HG02571 (cell line): ENCODE results near the gene COX8A.
A peak's percentile ranks its signal among the peaks of the same experiment; 100 is the strongest.
"Not testable (repeated sequence)": the region's sequence is repeated elsewhere in the genome, so short reads cannot be mapped to it uniquely, and the experiment has no call there.

Source experiments
- ATAC-seq: cut with Tn5 transposase; IDR thresholded peaks from one replicate; pipeline ENCODE4 v1.9.1; 2021; ENCODE audit warnings: mild to moderate bottlenecking, moderate library complexity; ENCODE audit not compliant: unreplicated experiment

The COX8A gene, protein sequence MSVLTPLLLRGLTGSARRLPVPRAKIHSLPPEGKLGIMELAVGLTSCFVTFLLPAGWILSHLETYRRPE

GRCh38 chr11:63974259-63975143, at the start of gene COX8A:
Gene COX8A, plus strand, starts transcription at chr11:63974620. Its CDS starts 61 bp downstream, at chr11:63974681.
- peak; percentile 95 for ATAC-seq

DNA sequence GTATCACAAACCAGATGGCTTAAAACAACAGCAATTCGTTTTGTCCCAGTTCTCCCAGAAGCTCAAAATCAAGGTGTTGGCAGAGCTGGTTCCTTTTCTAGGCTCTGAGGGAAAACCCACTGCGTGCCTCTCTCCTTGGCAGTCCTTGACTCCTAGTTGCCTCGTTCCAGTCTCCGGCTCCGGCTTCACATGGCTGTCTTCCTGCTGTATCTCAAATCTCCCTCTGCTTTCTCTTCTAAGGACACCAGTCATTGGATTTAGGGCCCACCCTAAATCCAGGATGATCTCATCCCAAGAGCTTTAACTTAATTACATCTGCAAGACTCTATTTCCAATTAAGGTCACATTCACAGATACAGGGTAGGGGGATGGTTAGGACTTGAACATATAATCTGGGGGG, 44.8 kb upstream of the COX8A start:
- no peak for ATAC-seq

DNA sequence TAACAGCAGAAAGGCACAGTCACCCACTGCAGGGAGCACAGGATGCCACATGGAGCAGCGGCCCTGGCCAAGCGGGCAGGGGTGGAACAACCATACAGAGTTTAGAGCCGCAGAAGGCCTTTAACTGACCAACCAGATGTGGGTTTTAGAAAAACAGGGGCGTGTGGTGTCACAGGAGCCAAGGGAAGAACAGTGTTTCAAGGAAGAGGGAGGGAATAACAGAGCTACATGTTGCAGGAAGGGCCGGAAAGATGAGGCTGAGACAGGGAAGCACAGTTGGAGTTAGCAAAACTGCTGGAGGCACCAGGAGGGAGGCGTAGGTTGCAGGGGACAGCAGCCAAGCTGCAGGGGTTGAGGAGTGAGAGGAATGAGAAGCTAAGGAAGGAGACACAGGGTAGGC, 43.4 kb upstream of the COX8A start:
- no peak for ATAC-seq

DNA sequence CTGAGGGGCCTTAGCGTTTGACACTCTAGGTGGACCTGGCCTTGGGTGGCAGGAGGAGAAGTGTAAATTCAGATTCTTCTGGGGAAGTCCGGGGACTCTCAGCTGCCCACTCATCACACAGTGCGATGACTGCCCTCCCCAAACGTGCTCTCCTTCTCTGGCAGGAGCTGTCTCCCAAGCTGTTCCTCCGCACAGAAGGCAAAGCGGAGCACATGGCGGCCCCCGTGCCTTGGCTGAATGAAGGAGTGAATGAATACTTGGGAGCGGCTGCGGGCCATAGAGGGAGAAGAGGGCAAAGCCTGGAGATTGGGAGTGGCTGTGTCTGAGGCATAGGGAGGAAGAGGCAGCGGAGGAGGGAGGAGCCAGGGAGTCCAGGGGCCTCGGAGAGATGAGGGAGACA, 42.5 kb upstream of the COX8A start:
- ATAC-seq: no peak

DNA sequence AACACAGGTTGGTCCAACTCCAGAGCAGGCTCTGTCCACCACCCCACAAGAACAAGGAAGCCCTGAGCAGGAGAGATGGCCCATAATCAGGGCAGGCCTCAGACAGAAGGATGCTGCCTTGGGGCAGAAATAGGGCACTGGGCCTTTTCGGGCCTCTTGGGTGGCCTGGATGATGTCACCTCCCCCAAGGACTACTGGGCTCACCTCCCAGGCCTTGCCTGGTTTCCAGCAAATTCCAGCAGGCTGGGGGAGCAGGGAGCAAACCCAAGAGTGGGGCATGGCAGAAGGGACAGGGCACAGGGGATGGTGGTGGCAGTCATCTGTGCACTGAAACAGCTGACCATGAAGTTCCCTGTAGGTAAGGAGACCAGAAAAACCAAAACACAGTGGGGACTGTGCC, 41.0 kb upstream of the COX8A start:
- no peak for ATAC-seq

GRCh38 chr11:63937713-63938478, 36.5 kb upstream of the COX8A start:
- no peak for ATAC-seq

GRCh38 chr11:63938479-63939396, 35.7 kb upstream of the COX8A start, which contains the start of gene NAA40:
Gene NAA40, plus strand, starts transcription at chr11:63939002. Its CDS starts 95 bp downstream, at chr11:63939097.
- ATAC-seq: peak; percentile 90

DNA sequence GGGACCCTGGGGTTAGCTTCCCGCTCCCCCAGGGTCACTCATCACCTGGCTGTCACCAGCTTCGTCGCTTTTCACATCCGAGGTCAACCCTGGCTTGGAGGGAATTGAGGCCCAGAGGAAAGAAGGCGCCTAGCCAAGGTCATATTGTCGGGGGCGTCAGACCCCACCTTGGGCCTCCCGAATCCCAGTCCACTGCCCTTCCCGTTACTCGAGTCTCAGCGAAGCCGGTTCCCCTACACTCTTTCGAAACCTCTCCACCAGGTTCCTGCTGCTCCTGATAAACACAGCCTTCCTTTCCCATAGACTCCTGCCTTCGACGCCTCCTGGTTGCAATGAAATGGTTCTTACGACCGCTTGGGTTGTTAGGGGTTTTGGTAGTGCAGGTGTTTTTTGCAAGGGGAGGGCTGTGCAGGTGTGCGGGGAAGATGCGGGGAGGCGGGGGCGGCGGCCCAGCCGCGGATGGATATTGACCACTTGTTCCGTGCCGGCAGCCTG, 35.0 kb upstream of the COX8A start:
- ATAC-seq: no peak

DNA sequence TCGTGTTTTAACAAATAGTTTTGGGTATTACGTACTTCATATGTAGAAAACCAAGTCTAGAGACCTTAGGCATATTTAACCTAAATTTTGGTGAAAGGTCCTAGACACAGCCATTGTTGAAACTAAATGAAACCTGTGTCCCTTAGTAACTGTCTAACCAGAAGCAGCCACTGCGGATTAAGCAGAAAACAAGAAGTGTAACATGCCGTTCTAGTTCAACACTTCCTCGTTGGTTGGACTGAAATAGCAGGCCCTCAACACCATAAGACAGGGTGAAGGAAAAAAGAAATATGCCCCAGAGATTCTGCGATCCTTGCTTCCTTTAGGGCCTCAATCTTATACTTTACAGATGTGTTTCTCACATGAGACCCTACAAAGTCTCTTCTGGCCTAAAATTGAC, 33.6 kb upstream of the COX8A start:
- ATAC-seq: no peak

DNA sequence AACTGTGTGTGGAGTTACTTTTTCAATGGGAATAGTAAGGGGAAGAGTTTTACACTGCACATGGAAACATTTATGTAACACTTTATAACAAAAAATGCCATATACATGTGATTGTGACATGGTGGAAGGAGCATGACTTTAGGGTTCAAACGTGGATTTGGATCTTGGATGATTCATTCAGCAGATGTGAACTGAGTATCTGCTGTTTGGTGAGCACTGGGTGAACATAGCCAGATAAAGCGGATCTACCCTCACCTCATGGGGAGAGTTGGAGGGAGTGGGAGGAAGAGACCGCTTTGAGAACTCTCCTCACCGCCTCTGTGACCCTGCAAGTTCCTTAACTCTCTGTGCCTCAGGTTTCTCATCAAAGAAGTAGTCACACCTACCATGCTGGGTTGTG, 32.5 kb upstream of the COX8A start:
- ATAC-seq: no peak

GRCh38 chr11:63942803-63943202, 31.6 kb upstream of the COX8A start:
- no peak for ATAC-seq

- ATAC-seq: no peak
These were observed 29.4 kb upstream of the COX8A start for GRCh38 chr11:63944987-63945386.

DNA sequence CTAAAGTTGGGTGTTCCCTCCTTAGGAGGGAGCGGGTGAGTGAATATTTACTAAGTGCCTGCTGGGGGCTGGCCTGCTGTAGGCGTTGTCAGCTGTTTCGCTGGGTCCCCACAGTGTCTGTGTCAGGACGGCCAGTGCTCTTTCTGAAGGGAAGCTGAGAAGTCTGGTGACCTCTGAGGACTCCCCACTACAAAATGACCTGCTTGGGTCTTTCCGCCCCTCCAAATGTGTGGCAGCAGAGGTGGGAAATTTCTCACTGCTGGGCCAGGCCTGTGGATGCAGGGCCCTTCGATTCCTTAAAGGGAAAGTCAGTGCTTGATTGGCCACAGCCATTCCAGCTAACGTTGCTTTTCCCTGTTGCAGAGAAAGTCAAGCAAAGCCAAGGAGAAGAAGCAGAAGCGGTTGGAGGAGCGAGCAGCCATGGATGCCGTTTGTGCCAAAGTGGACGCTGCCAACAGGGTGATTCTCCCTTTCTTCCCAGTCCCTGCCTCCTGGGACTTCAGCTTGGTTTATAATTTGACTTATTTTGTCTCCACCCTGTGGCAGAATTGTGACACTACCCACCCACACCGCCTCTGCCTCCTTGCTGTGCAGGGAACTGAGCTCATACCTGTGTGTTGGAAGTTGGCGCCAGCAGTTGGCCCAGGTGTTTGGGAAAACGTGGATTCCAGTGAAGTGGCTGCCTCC, 28.8 kb upstream of the COX8A start:
- ATAC-seq: no peak

- no peak for ATAC-seq
These were observed 22.5 kb upstream of the COX8A start for GRCh38 chr11:63951779-63952536.

GRCh38 chr11:63952570-63952969, 21.9 kb upstream of the COX8A start:
- ATAC-seq: no peak

GRCh38 chr11:63958008-63958407, 16.4 kb upstream of the COX8A start:
- no peak for ATAC-seq

- ATAC-seq: no peak
These were observed 12.6 kb upstream of the COX8A start for GRCh38 chr11:63961608-63962412.

- not testable (repeated sequence) for ATAC-seq
These were observed 10.5 kb upstream of the COX8A start for GRCh38 chr11:63963895-63964294.
